ENCODE data around the gene ALOX5.

ALOX5 gene

GRCh38 chr10:45444022-45444421 lies 70.0 kb downstream of the ALOX5 start:
- DNase-seq = no peak

- DNase-seq = no peak
These were observed 71.2 kb downstream of the ALOX5 start for GRCh38 chr10:45444976-45445898.

- no peak for DNase-seq
These were observed 72.8 kb downstream of the ALOX5 start for GRCh38 chr10:45446858-45447257.

- no peak for DNase-seq
These were observed 73.4 kb downstream of the ALOX5 start for GRCh38 chr10:45447416-45447815.

- no peak for DNase-seq
These were observed 76.8 kb downstream of the ALOX5 start for GRCh38 chr10:45450866-45451265.

GRCh38 chr10:45451407-45451806 lies 77.4 kb downstream of the ALOX5 start:
- no peak for DNase-seq

GRCh38 chr10:45452268-45452667 lies 78.3 kb downstream of the ALOX5 start:
- DNase-seq = no peak

- DNase-seq = no peak
These were observed 78.9 kb downstream of the ALOX5 start for GRCh38 chr10:45452743-45453452.

- no peak for DNase-seq
These were observed 79.7 kb downstream of the ALOX5 start for GRCh38 chr10:45453639-45454255.

- DNase-seq = no peak
These were observed 80.2 kb downstream of the ALOX5 start for GRCh38 chr10:45454262-45454661.

GRCh38 chr10:45454859-45455258 lies 80.8 kb downstream of the ALOX5 start:
- DNase-seq = no peak

GRCh38 chr10:45456233-45456632 lies 82.2 kb downstream of the ALOX5 start:
- DNase-seq = no peak

GRCh38 chr10:45456822-45457221 lies 82.8 kb downstream of the ALOX5 start:
- DNase-seq = peak; percentile 67

GRCh38 chr10:45457487-45457886 lies 83.5 kb downstream of the ALOX5 start:
- no peak for DNase-seq

- no peak for DNase-seq
These were observed 86.3 kb downstream of the ALOX5 start for GRCh38 chr10:45460235-45460878.

- DNase-seq = no peak
These were observed 87.0 kb downstream of the ALOX5 start for GRCh38 chr10:45461034-45461433.

- no peak for DNase-seq
These were observed 89.5 kb downstream of the ALOX5 start for GRCh38 chr10:45463244-45464116.

- DNase-seq = peak; percentile 55
These were observed 91.0 kb downstream of the ALOX5 start for GRCh38 chr10:45464958-45465567.

- no peak for DNase-seq
These were observed 92.8 kb downstream of the ALOX5 start for GRCh38 chr10:45466784-45467183.

GRCh38 chr10:45468079-45468478 lies 94.1 kb downstream of the ALOX5 start:
- no peak for DNase-seq

Data from NCI-H2171 treated with DMSO at 0.1 percent for 48 hours (cell line).